GM18517 (cell line): ENCODE data around the gene CD276.
"Not testable (repeated sequence)": the region's sequence is repeated elsewhere in the genome, so short reads cannot be mapped to it uniquely, and the experiment has no call there.

ENCODE experiments used
- ATAC-seq: cut with Tn5 transposase; IDR thresholded peaks from one replicate; pipeline ENCODE4 v1.9.1; 2021; ENCODE audit warnings: mild to moderate bottlenecking, moderate library complexity; ENCODE audit not compliant: unreplicated experiment

Gene CD276

DNA sequence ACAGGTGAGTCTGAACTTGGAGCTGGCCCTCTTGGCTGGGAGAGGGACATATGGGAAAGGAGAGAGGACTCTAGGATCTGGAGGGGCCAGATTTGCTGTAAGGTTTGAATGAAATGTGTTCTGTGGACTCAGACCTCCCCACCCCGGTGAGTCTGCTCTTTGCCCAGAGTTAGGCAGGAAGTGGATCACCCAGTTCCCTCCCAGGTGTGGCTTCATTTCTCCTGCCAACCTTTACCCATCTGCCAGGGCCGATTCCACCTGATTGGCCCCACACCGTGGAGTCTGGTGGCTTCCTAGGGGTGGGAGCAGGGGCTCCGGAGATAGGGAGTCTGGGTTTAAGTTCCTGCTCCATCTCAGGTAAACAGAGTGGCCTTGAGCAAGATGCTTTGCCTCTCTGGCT lies 25.5 kb downstream of the CD276 start:
- ATAC-seq: no peak

DNA sequence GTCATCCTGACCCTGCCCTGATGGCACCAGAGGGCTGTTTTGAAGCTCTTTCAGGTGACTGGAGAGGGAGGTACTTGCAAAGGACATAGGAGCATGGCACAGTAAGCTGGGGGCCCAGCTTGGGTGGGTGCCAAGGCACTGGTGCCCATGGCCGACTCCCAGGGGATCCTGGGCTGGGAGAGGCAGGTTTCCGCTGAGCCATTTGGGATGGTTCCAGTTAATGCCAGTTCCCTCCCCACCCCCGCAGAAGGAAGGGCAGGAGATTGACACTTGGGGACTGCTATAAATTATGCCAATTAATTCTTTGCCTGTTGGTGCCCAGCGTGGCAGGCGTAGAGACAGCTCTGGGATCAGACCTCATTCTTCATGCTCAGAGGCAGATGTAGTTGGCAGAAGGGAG lies 26.1 kb downstream of the CD276 start:
- no peak for ATAC-seq

DNA sequence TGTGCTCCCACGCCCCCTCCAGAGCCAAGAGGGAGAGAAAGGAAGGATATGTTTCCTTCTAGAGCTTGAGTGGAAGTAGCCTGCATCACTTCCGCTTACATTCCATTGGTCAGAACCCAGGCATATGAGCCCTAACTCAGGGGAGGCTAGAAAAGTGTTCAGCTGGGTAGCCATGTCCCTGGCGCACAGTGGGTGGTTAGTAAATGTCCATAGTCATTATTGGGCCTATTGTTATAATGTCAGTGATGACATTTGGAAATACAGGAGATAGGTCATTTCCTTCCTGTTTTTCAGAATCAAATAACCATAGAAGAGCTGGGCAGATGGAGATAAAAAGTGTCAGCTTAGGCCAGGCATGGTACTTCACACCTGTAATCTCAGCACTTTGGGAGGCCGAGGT lies 27.3 kb downstream of the CD276 start:
- ATAC-seq: no peak

- ATAC-seq: no peak
These were observed 27.9 kb downstream of the CD276 start for GRCh38 chr15:73712107-73712506.

DNA sequence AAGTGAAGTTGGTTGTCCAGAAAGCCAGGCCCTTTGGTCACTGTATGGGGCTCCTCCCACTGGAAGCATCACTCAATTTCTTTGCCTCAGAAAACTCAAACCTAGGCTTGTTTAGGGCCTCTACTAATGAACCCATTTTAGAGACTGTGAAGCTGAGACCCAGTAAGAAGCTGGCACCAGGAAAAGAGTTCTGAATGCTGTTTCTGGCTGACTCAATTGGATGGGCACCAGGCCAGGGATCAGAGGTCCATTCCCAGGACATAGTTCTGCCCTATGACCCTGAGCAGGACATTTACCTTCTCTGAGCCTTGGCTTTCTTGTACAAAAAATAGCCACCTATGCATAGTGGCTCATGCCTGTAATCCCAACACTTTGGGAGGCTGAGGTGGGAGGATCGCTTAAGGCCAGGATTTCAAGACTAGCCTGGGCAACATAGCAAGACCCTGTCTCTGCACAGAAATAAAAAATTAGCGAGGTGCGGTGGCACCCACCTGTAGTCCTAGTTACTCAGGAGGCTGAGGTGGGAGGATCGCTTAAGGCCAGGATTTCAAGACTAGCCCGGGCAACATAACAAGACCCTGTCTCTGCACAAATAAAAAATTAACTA lies 30.6 kb downstream of the CD276 start:
- ATAC-seq: no peak

GRCh38 chr15:73715417-73715816 lies 31.2 kb downstream of the CD276 start:
- ATAC-seq: no peak

GRCh38 chr15:73716417-73716816 lies 32.2 kb downstream of the CD276 start:
- no peak for ATAC-seq

- ATAC-seq: no peak
These were observed 33.0 kb downstream of the CD276 start for GRCh38 chr15:73717206-73717605.

GRCh38 chr15:73717802-73718201 lies 33.6 kb downstream of the CD276 start:
- ATAC-seq: no peak

DNA sequence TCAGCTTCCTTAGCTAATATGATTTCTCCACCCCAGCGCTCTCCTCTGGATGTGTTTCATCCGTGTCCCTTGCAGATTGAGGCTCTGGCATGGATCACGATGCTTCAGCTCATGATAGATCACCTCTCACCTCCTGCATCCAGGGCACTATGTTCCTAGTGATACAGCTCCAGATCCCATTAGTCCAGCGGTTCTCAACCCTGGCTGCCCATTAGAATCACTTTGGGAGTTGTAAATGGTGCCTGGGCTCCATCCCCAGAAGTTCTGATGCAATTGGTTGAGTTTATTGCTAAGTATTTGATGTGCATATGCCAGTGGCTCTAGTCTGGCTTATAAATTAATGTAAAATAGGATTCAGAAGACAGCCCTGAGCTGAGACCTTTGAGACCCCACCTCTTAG lies 34.5 kb downstream of the CD276 start:
- no peak for ATAC-seq

DNA sequence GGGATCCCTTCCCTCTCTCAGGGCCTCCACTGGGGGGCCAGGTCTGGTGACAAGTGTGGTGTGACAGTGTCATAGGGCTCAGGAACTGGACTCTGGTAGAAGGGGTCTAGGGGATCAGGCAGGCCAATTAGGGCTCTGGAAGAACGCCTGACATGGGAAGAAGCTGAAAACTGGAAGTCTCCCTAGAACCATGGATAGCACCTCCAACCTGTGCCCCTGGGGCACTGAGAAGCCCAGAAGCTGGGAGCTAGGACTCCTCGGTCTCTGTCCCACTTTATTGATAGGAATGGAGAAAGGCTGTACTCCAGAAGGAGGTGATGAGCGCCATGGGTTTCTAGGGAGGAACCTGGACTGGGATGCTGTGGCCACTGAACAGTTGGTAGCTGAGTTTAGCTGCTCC lies 38.2 kb downstream of the CD276 start:
- no peak for ATAC-seq

DNA sequence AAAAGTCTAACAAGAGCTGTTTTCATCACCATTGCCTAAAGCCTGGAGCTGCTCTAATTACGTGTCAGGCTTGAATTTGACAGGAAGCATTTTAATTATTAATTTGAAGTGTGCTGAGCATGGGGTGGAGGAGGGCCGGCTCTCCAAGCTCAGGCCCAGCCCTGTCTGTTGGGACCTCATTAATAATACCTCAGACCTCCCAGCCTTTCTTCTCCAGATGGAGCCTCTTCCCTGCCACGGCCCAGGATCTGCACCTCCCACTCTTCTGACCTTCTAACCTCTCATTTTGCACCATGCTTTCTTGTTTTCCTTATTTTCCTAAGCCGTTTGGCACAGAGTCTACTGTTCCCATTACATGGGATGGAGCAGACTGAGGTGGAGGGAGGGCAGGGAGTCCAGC lies 39.0 kb downstream of the CD276 start:
- no peak for ATAC-seq

DNA sequence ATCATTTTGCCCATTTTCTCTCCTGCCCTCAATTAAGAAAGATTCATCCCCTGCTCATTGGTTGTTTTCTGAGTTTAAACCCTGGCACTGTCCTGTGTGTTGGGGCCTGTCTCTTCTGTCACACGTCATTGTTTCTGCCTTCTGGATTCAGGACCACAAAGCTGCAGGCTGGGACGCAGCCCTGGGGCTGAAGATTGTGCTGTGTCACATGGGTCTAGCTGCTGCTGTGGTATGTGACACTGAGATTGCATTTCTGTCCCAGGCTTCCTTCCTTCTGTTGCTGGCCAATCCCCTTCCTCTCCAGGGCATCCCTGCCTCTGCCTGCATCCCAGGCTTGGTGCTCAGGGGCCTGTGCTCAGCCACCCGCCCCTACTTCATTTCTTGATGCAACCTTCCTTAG lies 40.0 kb downstream of the CD276 start:
- ATAC-seq: no peak

GRCh38 chr15:73727330-73727976 lies 43.3 kb downstream of the CD276 start:
- ATAC-seq: no peak

DNA sequence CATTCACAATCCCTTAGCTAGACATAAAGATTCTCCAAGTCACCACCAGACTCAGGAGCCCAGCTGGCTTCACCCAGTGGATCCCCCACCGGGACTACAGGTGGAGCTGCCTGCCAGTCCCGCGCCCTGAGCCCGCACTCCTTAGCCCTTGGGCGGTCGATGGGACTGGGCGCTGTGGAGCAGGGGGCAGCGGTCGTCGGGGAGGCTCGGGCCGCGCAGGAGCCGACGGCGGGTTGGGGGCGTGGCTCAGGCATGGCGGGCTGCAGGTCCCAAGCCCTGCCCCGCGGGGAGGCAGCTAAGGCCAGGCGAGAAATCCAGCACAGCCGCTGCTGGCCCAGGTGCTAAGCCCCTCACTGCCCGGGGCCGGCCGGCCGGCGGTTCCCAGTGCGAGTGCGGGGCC lies 47.9 kb downstream of the CD276 start:
- not testable (repeated sequence) for ATAC-seq

GRCh38 chr15:73732930-73733329 lies 48.7 kb downstream of the CD276 start:
- ATAC-seq: no peak

DNA sequence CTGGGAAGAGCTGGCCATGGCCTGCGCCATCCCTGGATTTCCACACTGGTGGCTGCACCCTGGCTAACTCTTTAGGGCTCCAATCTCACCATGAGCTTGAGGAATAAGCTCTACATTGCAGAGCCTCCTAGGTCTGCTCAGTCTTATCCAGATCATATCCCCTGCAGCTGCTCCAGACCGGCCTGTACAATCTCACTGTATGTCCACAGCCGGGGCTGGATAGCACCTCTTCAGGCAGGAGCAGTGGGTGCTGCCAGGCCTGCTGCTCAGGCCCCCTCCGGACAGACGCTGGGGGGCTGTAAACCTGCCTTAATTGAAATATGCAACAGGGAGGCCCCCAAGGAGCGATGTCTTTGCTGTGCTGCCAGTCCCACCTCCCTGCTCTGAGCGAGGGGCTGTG lies 53.4 kb downstream of the CD276 start:
- no peak for ATAC-seq

GRCh38 chr15:73740152-73741048 lies 56.2 kb downstream of the CD276 start:
- ATAC-seq: no peak

DNA sequence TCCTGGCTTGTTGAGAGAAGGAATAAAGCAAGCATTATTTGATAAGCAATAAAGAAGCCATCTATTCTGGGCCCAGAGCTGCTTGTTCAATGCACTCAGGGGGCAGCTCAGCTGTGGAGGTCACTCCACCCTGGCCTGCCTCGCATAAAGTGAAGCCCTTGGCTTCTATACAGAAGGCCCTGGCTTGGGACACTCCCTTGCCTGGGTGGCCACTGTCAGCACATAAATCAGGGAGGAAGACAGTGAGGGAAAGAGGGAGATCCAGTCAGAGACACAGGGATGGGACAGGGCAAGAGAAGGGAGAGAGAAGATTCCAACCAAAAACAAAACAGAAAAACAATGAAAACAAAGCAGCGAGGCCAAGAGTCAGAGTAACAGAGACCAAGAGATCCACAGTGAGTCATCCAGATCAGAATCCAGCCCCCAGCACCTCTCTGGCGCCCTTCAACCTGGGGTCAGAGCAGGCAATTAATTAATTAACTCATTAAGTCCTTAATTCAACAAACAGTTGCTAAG lies 57.2 kb downstream of the CD276 start:
- no peak for ATAC-seq

DNA sequence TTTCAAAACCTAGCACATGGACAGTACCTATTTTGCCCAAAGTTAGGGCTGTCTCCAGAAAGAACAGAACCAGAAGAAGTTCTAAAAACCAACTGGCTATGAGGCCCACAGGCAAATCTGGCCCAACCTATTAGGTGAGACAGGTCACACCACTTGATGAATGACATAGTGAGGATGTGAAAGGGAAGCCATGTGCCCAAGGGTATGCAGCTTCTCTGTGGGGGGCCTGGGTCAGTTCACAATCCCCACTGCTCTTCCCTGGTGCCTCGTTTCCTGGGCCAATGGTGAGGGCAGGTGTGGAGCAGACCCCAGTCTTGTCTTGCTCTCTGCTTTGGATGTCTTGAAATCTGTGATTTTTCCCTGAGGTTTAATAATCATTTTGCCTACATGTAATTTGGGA lies 60.1 kb downstream of the CD276 start:
- no peak for ATAC-seq

- no peak for ATAC-seq
These were observed 60.9 kb downstream of the CD276 start for GRCh38 chr15:73745073-73745472.

GRCh38 chr15:73746261-73746660 lies 62.1 kb downstream of the CD276 start:
- no peak for ATAC-seq
